ENCODE results near the gene GLYATL1B.
"Not testable (repeated sequence)": the region's sequence is repeated elsewhere in the genome, so short reads cannot be mapped to it uniquely, and the experiment has no call there.

Gene GLYATL1B

DNA sequence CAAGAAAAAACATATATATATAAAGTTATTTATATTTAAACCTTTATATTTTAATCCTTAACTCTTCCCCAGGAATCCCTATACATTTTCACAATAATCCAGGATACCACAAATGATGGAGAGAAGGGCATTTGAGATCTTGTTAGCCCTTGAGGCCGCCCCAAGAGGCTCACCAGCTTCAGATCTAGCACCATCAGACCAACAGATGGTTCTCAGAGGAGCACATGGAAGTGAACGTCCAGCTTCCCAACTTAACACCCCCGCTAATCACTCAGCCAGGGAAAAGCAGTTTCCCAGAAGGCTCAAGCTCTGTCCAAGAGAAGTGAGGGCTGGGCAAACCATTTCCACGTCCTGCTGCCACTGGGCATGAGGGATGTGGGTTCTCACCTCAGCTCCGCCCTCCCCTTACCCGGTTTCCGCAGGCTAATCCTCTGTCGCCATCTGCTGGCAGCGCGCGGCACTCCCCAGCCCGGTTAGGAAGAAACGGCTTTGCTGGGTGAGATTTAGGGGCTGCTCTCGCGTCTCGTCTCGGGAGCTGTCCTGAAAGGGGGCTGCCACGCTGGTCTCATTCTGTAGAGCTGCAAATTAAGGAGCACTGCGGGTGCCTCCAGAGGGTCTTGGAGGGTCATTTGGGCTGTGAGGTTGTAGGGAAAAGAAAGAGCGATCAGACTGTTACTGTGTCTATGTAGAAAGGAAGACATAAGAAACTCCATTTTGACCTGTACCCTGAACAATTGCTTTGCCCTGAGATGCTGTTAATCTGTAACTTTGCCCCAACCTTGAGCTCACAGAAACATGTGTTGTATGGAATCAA is 49.7 kb downstream of the GLYATL1B start:
- Histone ChIP-seq H3K4me3 (ENCODE audit: low read depth, low read length) (no peak overlapping the region), H2AFZ (ENCODE audit: low read length, unreplicated experiment) (peak overlapping the region; percentile 62), H3K79me2 (ENCODE audit: control insufficient read depth, insufficient read depth, low read length, unreplicated experiment) (no peaks in the 10 kb centered on the region), H3K36me3 (ENCODE audit: insufficient read depth, low read length) (peaks cover 24% of the 10 kb centered on the region), H3K27me3 (ENCODE audit: insufficient read depth, low read length) (no peaks in the 10 kb centered on the region), H3K27ac (ENCODE audit: low read depth, low read length) (no peak overlapping the region), H3K4me1 (ENCODE audit: control insufficient read depth, insufficient read depth, low read length, unreplicated experiment) (no peaks in the 10 kb centered on the region)

DNA sequence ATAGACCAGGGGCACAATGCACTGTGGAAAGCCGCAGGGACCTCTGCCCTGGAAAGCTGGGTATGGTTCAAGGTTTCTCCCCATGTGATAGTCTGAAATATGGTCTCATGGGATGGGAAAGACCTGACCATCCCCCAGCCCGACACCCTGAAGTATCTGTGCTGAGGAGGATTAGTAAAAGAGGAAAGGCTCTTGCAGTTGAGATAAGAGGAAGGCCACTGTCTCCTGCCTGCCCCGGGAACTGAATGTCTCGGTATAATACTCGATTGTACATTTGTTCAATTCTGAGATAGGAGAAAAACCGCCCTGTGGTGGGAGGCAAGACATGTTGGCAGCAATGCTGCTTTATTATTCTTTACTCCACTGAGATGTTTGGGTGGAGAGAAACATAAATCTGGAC is 50.4 kb downstream of the GLYATL1B start:
- H2AFZ ChIP-seq (ENCODE audit: low read length, unreplicated experiment); H3K27me3 ChIP-seq (ENCODE audit: insufficient read depth, low read length); H3K79me2 ChIP-seq (ENCODE audit: control insufficient read depth, insufficient read depth, low read length, unreplicated experiment); H3K4me3 ChIP-seq (ENCODE audit: low read depth, low read length); H3K27ac ChIP-seq (ENCODE audit: low read depth, low read length); H3K4me1 ChIP-seq (ENCODE audit: control insufficient read depth, insufficient read depth, low read length, unreplicated experiment): not testable (repeated sequence)
- H3K36me3 ChIP-seq (ENCODE audit: insufficient read depth, low read length), result peaks cover 24% of the 10 kb centered on the region

DNA sequence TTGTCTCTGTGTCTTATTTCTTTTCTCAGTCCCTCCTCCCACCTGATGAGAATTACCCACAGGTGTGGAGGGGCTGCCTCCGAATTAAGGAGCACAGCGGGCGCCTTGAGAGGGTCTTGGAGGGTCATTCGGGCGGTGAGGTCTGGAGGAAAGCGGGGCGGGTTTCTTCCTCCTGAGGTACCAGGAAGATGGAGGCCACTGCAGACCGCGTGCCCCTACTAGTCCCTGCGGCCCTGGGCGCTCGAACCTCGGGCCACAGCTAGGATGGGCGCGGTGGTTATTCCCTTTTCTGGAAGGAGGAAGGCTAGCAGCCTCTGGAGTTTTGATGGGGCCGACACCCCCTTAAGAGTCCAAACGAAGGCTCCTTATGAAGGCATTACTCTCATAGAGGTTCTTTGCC is 51.1 kb downstream of the GLYATL1B start:
- Histone ChIP-seq H2AFZ (ENCODE audit: low read length, unreplicated experiment) (no peak overlapping the region), H3K79me2 (ENCODE audit: control insufficient read depth, insufficient read depth, low read length, unreplicated experiment) (peaks cover 5% of the 10 kb centered on the region)

DNA sequence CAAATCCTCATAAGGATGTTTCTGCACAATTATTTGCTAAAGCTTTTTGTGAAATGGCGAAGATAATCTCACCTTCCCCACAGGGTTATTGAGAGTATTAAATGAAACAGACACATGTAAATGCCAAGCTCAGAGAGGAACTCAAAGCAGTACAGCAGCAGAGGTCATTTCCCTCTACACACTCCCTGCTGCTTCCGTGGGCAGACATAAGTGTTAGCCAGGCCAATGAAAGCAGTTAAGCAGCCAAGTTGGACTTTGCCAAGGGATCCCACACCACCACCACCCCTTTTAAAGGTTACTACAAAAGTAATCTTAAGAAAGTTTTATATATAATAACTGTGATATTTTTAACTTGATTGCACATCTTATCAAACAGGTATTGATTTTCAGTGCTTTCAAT is 52.5 kb downstream of the GLYATL1B start:
- peaks cover 11% of the 10 kb centered on the region for H3K79me2 ChIP-seq (ENCODE audit: control insufficient read depth, insufficient read depth, low read length, unreplicated experiment)
- H3K27ac ChIP-seq (ENCODE audit: low read depth, low read length), result no peak overlapping the region
- H3K27me3 ChIP-seq (ENCODE audit: insufficient read depth, low read length), result no peaks in the 10 kb centered on the region
- H3K4me3 ChIP-seq (ENCODE audit: low read depth, low read length), result no peak overlapping the region
- no peak overlapping the region for H2AFZ ChIP-seq (ENCODE audit: low read length, unreplicated experiment)
- peaks cover 7% of the 10 kb centered on the region for H3K4me1 ChIP-seq (ENCODE audit: control insufficient read depth, insufficient read depth, low read length, unreplicated experiment)
- H3K36me3 ChIP-seq (ENCODE audit: insufficient read depth, low read length), result peaks cover 8% of the 10 kb centered on the region; the same call in 1 of the 2 replicates

More for the DNA sequence above, 51.1 kb downstream of the GLYATL1B start:
- Histone ChIP-seq H3K36me3 (ENCODE audit: insufficient read depth, low read length) (peaks cover 20% of the 10 kb centered on the region), H3K4me1 (ENCODE audit: control insufficient read depth, insufficient read depth, low read length, unreplicated experiment) (peaks cover 7% of the 10 kb centered on the region), H3K27ac (ENCODE audit: low read depth, low read length) (no peak overlapping the region), H3K4me3 (ENCODE audit: low read depth, low read length) (no peak overlapping the region), H3K27me3 (ENCODE audit: insufficient read depth, low read length) (no peaks in the 10 kb centered on the region)

DNA sequence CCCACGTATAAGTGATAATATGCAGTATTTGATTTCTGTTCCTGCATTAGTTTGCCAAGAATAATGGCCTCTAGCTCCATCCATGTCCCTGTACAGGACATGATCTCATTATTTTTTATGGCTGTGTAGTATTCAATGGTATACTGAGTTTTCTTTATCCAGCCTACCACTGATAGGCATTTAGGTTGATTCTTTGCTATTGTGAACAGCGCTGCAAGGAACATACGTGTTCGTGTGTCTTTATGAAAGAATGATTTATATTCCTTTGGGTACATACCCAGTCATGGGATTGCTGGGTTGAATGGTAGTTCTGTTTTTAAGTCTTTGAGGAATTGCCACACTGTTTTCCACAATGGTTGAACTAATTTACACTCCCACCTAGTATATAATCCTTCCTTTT is 55.1 kb downstream of the GLYATL1B start:
- Histone ChIP-seq H3K79me2 (ENCODE audit: control insufficient read depth, insufficient read depth, low read length, unreplicated experiment) (peaks cover 29% of the 10 kb centered on the region), H3K4me3 (ENCODE audit: low read depth, low read length) (peak overlapping the region; percentile 95), H3K27ac (ENCODE audit: low read depth, low read length) (peak overlapping the region; percentile 88)

DNA sequence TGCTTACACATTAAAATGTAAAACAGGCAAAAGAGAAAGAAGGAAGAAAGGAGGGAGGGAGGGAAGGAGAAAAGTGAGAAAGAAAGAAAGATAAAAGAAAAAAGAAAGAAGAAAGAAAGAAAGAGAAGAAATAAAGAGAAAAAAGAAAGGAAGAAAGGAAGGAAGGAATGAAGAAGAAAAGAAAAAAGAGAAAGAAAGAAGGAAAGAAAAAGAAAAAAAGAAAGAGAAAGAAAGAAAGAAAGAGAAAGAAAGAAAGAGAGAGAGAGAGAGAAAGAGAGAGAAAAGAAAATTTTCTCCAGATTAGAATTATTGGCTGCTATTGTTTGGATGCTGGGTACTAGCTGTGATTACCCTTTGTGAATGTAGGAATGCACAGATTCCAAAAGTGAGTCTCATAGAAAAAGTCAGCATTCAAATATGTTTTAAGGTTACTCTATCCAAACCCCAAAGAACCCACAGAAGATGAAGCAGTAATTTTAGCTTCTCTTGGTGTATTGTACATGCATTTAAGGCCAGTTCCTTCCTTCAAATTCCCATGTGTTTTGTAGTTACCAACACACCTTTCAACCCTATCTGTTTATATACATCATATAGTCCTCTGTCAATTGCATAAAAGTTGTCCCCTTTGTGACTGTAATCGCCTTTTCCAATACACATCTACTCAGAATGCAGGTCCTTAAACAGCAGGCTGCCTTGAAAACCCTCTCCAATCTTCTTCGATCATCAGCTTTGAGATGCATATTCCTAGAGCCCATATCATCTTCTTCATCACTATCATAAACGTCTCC is 55.8 kb downstream of the GLYATL1B start:
- H3K4me3 ChIP-seq (ENCODE audit: low read depth, low read length), result peak overlapping the region; percentile 95
- H3K36me3 ChIP-seq (ENCODE audit: insufficient read depth, low read length), result peaks cover 4% of the 10 kb centered on the region
- H3K27me3 ChIP-seq (ENCODE audit: insufficient read depth, low read length), result no peaks in the 10 kb centered on the region
- H2AFZ ChIP-seq (ENCODE audit: low read length, unreplicated experiment), result peak overlapping the region; percentile 97
- peaks cover 23% of the 10 kb centered on the region for H3K4me1 ChIP-seq (ENCODE audit: control insufficient read depth, insufficient read depth, low read length, unreplicated experiment)
- peaks cover 35% of the 10 kb centered on the region for H3K79me2 ChIP-seq (ENCODE audit: control insufficient read depth, insufficient read depth, low read length, unreplicated experiment)
- peak overlapping the region; percentile 88 for H3K27ac ChIP-seq (ENCODE audit: low read depth, low read length)

More for the DNA sequence above, 55.1 kb downstream of the GLYATL1B start:
- H3K4me1 ChIP-seq (ENCODE audit: control insufficient read depth, insufficient read depth, low read length, unreplicated experiment), result peaks cover 16% of the 10 kb centered on the region
- no peaks in the 10 kb centered on the region for H3K27me3 ChIP-seq (ENCODE audit: insufficient read depth, low read length)
- no peak overlapping the region for H2AFZ ChIP-seq (ENCODE audit: low read length, unreplicated experiment)
- H3K36me3 ChIP-seq (ENCODE audit: insufficient read depth, low read length), result peaks cover under 1% of the 10 kb centered on the region; the same call in 1 of the 2 replicates

DNA sequence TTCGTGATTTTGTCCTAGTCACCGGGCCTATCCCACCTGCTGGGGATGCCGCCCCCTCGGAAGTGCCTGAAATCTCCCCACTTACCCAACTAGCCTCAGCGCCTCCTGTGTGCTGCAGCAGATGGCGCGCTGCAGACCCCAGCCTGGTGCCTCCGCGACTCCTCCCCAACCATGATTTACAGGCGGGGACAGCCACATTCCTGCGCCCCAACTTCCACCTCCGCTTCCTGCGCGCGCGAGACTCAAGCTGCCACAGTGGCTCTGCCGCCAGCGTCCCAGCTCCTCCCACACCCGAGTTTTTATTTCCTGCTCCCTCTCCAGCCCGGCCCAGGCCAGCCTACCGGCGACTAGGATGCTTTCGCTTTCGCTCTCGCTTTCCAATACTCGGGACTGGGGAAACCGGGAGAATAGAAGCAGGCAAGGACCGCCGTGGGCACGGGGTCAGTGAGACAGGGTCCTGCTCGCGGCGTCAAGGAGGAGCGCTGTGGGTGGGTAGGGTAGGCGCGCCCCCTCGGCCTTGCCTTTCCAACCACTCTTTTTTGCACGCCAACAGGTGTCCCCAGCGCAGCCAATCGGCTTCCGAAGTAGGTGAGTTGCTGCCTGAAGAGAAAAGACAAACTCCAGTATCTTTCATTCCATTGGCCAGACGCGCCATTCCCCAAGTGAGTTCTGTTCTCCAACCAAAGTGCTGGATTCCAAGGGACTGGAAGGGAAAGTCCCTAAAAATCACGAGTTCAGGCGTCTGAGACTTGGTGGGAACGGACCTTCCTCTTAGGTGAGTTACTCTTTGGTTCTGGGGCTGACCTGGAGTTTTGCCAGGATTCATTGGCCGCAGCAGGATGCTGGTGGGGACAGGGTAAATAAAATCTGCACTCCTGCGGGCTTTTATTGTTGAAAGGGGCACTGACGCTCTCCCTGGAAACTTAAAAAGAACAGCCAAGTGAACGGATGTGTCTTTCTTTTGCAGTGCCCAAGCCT is 56.7 kb downstream of the GLYATL1B start, which contains the start of gene FAM111A:
TSS of gene FAM111A (plus strand) at position 327 of the 978 bp plus-strand sequence. CDS start 6,017 bp downstream, outside the sequence.
- Histone ChIP-seq H3K79me2 (ENCODE audit: control insufficient read depth, insufficient read depth, low read length, unreplicated experiment) (peaks cover 45% of the 10 kb centered on the region), H3K4me3 (ENCODE audit: low read depth, low read length) (peak within 1 kb of the TSS; percentile 95), H3K27ac (ENCODE audit: low read depth, low read length) (peak within 1 kb of the TSS; percentile 88), H3K27me3 (ENCODE audit: insufficient read depth, low read length) (no peaks in the 10 kb centered on the region), H3K4me1 (ENCODE audit: control insufficient read depth, insufficient read depth, low read length, unreplicated experiment) (peaks cover 32% of the 10 kb centered on the region), H3K36me3 (ENCODE audit: insufficient read depth, low read length) (peaks cover 11% of the 10 kb centered on the region), H2AFZ (ENCODE audit: low read length, unreplicated experiment) (peak within 1 kb of the TSS; percentile 97)

DNA sequence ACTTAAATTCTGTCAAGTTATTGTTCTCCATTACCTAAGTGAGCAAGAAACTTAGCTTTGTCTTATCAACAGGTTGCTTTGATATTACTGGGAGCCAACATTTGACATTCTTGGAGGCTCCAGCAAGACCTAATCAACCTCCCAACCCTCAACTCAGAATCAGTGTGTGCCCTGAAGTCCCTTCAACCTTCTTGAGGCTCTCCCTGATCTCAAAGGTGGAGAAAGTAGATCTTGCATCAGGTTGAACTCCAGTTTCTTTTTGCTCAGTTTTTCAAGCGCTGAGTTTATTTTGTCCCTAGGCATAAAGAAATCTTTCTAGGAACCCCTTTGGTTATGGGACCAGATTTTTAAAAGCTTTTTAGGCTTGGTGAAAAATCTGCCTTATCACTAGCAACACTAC is 58.0 kb downstream of the GLYATL1B start:
- Histone ChIP-seq H3K36me3 (ENCODE audit: insufficient read depth, low read length) (peaks cover 20% of the 10 kb centered on the region), H2AFZ (ENCODE audit: low read length, unreplicated experiment) (peak overlapping the region; percentile 79), H3K4me3 (ENCODE audit: low read depth, low read length) (peak overlapping the region; percentile 95), H3K27me3 (ENCODE audit: insufficient read depth, low read length) (no peaks in the 10 kb centered on the region), H3K27ac (ENCODE audit: low read depth, low read length) (peak overlapping the region; percentile 88), H3K79me2 (ENCODE audit: control insufficient read depth, insufficient read depth, low read length, unreplicated experiment) (peaks cover 55% of the 10 kb centered on the region), H3K4me1 (ENCODE audit: control insufficient read depth, insufficient read depth, low read length, unreplicated experiment) (peaks cover 34% of the 10 kb centered on the region)
